Myocyte (in vitro differentiated cells): ENCODE data around the gene RTN4RL1. TPM values are rescaled to one million over a fixed set of nuclear protein-coding genes. Genes with fewer than 3 reads are reported as not detected.
"Not testable (repeated sequence)": the region's sequence is repeated elsewhere in the genome, so short reads cannot be mapped to it uniquely, and the experiment has no call there.

Experiments used
- DNase-seq: peaks from one replicate; pipeline ENCODE4 v3.0.0-alpha.2; 2012; ENCODE audit warnings: low read depth
- total RNA-seq: library from RNA; depleted of rRNA; stranded (reverse); fragments of >200 nt; gene quantifications from 2 replicates; pipeline ENCODE4 v1.2.3, GENCODE V29; 2014

Gene RTN4RL1
- total RNA-seq, 1 donor from 2014 or later: 0.96 TPM

- DNase-seq: no peak
Observed at GRCh38 chr17:2003525-2003924, 21.6 kb downstream of the RTN4RL1 start.

DNA sequence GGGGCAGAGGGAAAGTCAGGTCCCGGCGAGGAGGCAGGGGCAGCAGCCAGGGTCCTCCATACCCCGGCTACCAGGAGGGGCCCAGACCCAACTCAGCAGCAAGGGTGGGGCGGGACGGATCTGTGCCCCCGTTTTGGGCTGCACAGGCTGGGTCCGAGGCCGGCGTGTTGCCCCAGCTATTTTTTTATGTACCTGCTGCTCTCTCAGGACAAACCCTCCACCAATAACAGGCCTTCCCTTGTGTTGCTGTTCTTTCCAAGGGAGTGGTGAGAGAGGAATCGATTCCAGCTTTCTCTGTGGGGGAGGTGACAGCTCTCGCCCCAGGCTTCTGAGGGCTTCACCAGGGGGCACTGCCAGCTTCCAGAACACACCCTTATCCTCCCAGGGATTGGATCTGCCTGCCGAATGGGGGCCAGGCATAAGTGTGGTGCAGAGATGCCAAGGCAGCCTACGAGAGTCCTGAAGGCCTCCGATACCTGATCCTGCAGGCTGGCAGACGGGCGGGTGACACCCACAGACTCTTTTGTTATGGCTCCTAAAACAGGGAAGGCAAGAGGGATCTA, 22.3 kb downstream of the RTN4RL1 start:
- no peak for DNase-seq

DNA sequence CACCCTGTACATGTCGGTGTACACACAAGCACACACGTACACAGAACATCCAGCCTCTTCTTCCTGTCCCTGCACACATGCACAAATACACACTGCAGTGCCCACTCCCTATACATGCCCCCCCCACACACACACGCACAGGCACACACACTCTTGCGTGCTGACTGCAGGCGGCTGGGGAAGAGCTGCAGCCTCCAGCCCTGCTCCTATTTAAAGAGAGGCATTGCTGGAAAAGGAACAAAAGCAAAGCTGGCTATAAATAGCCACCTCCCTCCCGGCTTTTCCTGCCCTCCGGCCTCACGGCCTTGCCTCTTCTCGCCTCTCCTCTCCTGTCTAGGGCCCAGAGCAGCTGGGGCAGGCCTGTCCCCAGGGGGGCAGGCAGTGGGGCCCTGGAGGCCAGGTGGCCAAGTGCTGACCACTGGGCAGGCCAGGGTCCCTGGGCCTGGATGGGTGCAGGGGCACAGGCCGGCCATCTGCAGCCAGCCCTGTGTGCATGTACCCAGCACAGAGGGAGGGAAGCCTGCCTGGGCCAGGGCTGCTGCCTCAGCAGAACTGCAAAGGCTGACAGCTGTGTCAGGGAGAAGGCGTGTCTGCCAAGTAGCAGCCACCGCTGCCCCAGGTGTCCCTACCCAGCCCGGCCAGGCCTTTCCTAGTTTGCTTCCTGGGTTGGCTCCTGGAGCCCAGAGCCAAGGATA, 25.4 kb downstream of the RTN4RL1 start:
- DNase-seq: peak; percentile 83

DNA sequence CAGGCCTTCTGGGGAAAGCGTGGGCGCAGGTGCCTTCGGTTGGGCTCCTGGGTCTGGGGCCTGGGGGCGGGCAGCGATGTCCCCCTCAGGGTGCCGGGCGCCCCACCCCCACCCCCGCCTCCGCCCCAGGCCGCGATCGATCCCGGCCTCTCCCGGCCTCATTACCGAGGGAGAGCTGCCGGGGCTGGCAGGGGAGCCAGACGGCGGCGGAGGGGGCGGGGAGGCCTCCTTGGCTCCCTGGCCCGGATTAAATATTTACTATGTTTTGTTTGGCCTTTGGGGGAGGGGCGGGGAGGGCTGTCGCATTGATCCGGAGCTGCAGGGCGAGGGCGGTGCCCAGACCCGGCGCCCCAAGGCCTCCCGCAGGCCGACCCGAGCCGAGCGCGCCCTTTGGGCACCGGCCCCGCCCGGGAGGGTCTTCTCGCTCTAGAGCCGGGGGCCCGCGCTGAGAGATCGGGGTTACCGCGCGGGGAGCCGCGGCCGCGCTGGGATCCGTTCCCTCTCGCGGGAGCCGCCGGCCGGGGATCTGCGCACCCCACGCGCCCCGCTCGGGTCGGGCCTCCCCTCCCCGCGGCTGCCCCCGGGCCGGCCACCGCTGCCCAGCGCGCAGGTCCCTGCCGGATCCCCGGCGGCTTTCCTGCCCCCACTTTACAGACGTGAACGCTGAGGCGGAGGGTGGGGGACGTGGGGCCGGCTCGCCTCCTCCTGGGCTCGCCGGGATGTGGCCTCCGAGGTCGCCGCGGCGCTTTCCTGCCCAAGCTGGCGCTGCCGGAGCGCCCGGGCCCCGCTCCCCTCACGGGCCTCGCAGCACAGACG, 27.0 kb downstream of the RTN4RL1 start:
- no peak for DNase-seq

DNA sequence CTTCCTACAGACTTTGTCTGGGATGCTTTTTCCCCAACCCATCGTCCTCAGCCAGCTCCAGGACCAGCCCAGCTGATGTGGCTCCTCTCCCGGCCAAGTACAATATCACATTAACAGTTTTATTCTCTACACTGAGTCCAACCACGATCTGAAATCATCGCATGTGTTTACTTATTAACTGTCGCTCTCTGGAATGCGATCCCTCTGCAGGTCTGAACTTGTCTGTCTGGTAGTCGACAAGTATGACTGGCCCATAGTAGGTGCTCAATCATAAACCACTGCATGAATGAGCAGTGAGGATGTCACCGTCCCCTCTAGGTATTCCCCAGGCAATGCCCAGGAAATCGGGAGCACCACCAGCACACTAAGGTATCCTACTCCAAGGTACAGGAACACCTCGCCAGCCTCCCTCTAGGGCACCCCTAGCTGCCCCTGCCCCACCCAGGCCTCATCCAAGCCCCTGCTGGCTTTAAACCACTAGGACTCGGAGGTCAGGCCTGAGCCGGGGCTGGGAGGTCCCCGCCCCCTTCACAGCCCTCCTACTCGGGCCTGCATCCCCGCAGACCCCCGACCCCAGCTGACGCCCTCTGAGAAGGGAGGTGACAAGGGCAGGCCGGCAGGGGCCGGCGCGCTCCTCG, 27.7 kb downstream of the RTN4RL1 start:
- DNase-seq: no peak

DNA sequence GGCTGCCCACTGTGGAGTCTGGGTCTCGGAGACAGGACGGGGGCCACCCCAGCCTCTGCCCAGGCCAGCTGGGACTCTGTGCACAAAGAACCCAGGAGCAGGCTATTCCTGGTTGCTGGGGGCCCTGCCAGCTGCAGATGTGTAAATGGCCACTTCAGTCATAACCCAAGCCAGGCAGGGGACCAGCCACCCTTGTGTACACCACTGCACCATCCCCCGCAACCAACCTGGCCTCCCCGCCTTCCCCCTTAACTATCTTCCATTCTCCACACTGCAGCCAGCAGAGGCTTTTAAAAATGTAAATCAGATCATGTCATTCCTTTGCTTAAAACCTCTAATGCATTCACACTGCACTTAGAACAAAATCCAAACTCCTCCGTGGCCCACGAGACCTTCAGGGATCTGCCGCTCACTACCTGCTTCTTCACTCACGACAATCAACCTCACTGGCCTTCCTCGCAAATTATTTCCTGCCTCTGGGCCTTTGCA, 28.3 kb downstream of the RTN4RL1 start:
- DNase-seq: no peak

DNA sequence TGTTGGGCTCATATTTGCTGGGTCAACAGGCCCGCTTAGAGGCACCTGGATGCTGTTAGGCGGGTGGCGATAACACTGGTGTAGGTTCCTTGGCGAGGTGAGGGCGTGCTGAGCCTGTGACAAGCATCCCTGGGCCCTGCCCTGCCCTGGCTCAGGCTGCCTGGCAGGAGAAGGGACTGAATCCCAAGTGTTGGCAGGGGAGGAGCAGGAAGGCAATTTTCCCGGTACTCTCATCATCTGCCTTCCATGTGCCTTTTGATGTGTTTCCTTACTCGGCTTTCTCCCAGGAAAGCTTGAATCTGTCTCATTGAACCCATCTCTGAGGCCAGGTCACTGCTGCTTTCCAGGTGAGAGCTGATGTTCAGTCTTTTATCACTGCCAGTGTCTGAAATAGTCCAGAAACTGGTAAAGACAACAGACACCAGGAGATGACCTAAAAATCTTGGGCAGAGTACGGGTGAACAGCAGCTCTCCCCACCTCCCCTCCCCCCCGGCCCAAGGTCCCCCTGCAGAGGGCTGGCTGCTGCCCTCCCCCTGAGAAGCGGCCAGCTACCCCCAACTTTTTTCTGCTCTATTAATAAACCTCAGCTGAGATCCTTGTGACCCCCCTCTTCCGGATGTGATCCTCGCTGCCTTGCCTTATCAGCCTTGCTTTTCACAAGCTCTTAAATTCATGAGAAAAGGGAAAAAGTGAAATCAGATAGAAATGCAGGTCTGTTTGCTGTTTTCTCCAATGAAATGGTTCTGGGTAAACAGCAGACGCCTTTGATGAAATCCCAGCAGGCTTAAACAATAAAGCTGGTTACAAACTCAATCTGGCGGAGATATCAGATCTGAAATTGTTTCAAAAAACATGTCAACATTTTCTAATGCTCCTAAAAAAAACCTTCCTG, 29.0 kb downstream of the RTN4RL1 start:
- no peak for DNase-seq

- DNase-seq: no peak
Observed at GRCh38 chr17:1995321-1995892, 29.7 kb downstream of the RTN4RL1 start.

DNA sequence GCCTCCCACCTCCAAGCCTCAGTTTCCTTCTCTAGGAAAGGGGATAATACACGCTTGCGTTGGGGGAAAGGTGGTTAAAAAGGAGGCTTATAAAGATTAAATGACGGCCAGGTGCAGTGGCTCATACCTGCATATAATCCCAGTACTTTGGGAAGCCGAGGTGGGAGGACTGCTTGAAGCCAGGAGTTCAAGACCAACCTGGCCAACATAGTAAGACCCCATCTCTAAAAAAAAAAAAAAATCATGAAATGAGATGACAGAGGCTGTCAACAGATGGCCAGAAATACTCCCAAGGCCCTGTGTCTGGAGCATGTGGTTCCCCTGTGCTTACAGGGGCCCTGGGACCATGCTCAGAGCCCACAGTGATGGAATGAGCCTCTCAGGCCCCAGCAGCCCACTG, 30.4 kb downstream of the RTN4RL1 start:
- no peak for DNase-seq

GRCh38 chr17:1992541-1992940, 32.6 kb downstream of the RTN4RL1 start:
- DNase-seq: no peak

DNA sequence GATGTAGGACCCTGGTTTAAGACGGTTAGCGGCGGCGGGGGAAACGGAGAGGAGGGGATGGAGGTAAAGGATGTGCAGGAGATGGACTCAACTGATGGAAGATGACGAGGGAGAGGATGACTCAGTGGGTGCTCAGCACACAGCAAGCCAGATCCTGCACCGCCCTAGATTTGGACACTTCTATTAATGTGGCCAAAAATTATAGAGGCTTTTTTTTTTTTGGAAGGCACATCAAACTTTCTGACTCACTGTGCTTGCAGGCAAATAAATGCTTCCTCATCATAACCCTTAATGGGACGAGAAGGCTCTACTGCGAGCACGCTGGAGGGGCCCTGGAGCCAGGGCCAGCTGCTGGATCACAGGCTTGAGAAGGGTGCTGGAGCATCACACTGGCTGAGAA, 36.0 kb downstream of the RTN4RL1 start:
- DNase-seq: peak; percentile 27

GRCh38 chr17:1986783-1987451, 38.2 kb downstream of the RTN4RL1 start:
- no peak for DNase-seq

GRCh38 chr17:1985686-1986085, 39.4 kb downstream of the RTN4RL1 start:
- no peak for DNase-seq

- DNase-seq: no peak
Observed at GRCh38 chr17:1985093-1985492, 40.0 kb downstream of the RTN4RL1 start.

- DNase-seq: not testable (repeated sequence)
Observed at GRCh38 chr17:1982793-1983366, 42.3 kb downstream of the RTN4RL1 start.

GRCh38 chr17:1980665-1981250, 44.4 kb downstream of the RTN4RL1 start:
- DNase-seq: no peak

DNA sequence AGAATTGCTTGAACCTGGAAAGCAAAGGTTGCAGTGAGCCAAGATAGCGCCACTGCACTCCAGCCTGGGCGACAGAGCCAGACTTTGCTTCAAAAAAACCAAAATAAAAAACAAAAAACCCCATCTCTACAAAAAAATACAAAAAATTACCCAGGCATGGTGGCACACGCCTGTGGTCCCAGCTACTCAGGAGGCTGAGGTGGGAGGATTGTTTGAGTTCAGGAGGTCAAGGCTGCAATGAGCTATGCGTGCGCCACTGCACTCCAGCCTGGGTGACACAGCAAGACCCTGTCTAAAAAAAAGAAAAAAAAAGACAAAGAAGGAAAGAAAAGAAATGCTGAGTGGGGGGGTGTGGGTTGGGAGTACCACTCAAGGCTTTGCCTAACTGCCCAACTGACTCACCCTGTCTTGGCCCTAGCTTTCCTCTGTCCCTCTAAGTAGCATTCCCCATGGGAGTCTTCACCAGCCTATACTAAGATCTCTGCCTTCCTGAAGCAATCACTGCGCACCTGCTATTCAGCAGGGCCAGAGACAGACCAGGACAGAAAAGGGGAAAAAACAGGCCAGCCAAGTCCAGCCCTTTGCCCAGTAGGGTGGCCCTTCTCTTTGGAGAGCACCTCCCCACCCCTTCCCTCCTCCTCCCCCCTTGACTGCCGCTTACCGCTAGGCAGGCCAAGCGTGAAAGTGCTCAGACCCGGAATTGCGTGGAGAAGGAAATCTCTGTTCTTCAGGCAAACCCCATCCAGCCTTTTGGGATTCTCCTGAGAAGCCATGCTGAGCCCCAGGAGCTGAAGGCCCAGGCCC, 45.8 kb downstream of the RTN4RL1 start:
- DNase-seq: no peak

DNA sequence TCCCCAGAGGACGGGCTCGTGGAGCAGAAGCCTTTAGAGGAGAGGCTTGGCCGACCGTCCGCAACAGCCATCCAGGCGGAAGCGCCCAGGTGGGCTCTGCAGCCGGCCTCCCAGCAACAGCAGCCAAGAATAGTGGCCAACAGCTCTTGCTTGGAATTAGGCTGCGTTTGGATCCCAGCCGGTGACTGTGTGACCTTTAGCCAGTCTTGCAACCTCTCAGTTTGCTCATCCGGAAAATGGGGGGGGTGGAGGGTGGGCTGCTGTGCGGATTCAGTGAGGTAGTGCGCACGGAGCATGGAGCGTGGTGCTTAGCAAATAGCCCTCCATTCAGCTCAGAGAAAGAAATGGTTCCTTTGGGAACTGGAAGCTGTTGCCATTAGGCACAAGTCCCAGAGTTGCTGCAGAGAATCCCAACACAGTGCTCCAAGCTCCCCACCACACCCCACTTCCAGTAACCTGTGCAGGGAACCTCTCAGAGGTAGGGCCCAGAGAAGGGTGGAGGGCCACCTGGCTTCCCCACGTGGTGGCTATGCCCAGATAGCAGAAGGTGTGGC, 46.7 kb downstream of the RTN4RL1 start:
- DNase-seq: no peak
